GM21619 (cell line): ENCODE results near the gene PGRMC2.
A peak's percentile ranks its signal among the peaks of the same experiment; 100 is the strongest.

ENCODE experiments used
- ATAC-seq: cut with Tn5 transposase; IDR thresholded peaks from one replicate; pipeline ENCODE4 v1.9.1; 2021; ENCODE audit not compliant: unreplicated experiment

Gene PGRMC2

GRCh38 chr4:128299848-128300247, 12.2 kb upstream of the PGRMC2 start:
- ATAC-seq: no peak

- no peak for ATAC-seq
Measured at GRCh38 chr4:128298852-128299251, 11.2 kb upstream of the PGRMC2 start.

GRCh38 chr4:128298146-128298758, 10.6 kb upstream of the PGRMC2 start:
- no peak for ATAC-seq

- no peak for ATAC-seq
Measured at GRCh38 chr4:128295255-128295654, 7.6 kb upstream of the PGRMC2 start.

- no peak for ATAC-seq
Measured at GRCh38 chr4:128294464-128294863, 6.9 kb upstream of the PGRMC2 start.

GRCh38 chr4:128292349-128292748, 4.7 kb upstream of the PGRMC2 start:
- no peak for ATAC-seq

GRCh38 chr4:128291096-128291495, 3.5 kb upstream of the PGRMC2 start:
- ATAC-seq: no peak

GRCh38 chr4:128290526-128290925, 2.9 kb upstream of the PGRMC2 start:
- ATAC-seq: no peak

- ATAC-seq: no peak
Measured at GRCh38 chr4:128289523-128290158, 2.0 kb upstream of the PGRMC2 start.

- ATAC-seq: no peak
Measured at GRCh38 chr4:128288689-128289106, 1.1 kb upstream of the PGRMC2 start.

GRCh38 chr4:128287871-128288688, 467 bp upstream of the PGRMC2 start:
- peak; percentile 79 for ATAC-seq

- ATAC-seq: peak; percentile 19
Measured at GRCh38 chr4:128286474-128287058, 1.0 kb downstream of the PGRMC2 start.

- no peak for ATAC-seq
Measured at GRCh38 chr4:128285085-128285997, 2.3 kb downstream of the PGRMC2 start.

- ATAC-seq: no peak
Measured at GRCh38 chr4:128284317-128284716, 3.3 kb downstream of the PGRMC2 start.

GRCh38 chr4:128283071-128283470, 4.5 kb downstream of the PGRMC2 start:
- no peak for ATAC-seq

GRCh38 chr4:128282516-128282915, 5.1 kb downstream of the PGRMC2 start:
- ATAC-seq: no peak

- no peak for ATAC-seq
Measured at GRCh38 chr4:128281354-128281753, 6.3 kb downstream of the PGRMC2 start.

- no peak for ATAC-seq
Measured at GRCh38 chr4:128279624-128280225, 7.9 kb downstream of the PGRMC2 start.

GRCh38 chr4:128277856-128278255, 9.8 kb downstream of the PGRMC2 start:
- ATAC-seq: no peak

- no peak for ATAC-seq
Measured at GRCh38 chr4:128275346-128275745, 12.3 kb downstream of the PGRMC2 start.
